Thyroid gland (tissue), 4 donors: ENCODE data around the gene IGFBPL1. TPM values are rescaled to one million over a fixed set of nuclear protein-coding genes. Genes with fewer than 3 reads are reported as not detected.

ENCODE experiments used
- DNase-seq, 2 donors: peaks; one replicate each; pipeline ENCODE4 v3.0.0-alpha.2; 2019
- H3K27ac ChIP-seq, 3 donors: fragments of 200-600 bp; sonication (generic); 1 replicate in 2 of 3; 2 replicates in 1 of 3; pipeline ENCODE4 v1.5.1; 2016 to 2019; ENCODE audit warnings: mild to moderate bottlenecking in 1 of 3, moderate library complexity in 1 of 3
- H3K27me3 ChIP-seq: fragments of 200-600 bp; sonication (generic); one replicate; pipeline ENCODE4 v1.5.1; 2019
- H3K36me3 ChIP-seq, 2 donors: fragments of 200-600 bp; sonication (generic); one replicate each; pipeline ENCODE4 v1.5.1; 2016 to 2019
- H3K4me1 ChIP-seq, 2 donors: fragments of 200-600 bp; sonication (generic); one replicate each; pipeline ENCODE4 v1.5.1; 2017 to 2019
- H3K4me3 ChIP-seq, 3 donors: fragments of 200-600 bp; sonication (generic); replicated peaks in 1 of 3; 1 replicate in 2 of 3; 2 replicates in 1 of 3; pipeline ENCODE4 v1.5.1; 2016; ENCODE audit warnings: mild to moderate bottlenecking in 1 of 3
- H3K9me3 ChIP-seq: fragments of 200-600 bp; sonication (generic); one replicate; pipeline ENCODE4 v1.5.1; 2017
- CTCF ChIP-seq, 6 experiments: fragments of 200-600 bp in 3 of 6; fragments of 450-650 bp in 3 of 6; sonication (generic) in 3 of 6; IDR thresholded peaks; one replicate each; pipeline ENCODE4 v1.5.1; 2016 to 2019; ENCODE audit warnings: antibody characterized with exemption in 6 of 6, mild to moderate bottlenecking in 2 of 6, inconsistent platforms in 1 of 6, moderate library complexity in 1 of 6
- POLR2A ChIP-seq, 2 donors: fragments of 450-650 bp; IDR thresholded peaks; one replicate each; pipeline ENCODE4 v1.6.1; 2017; ENCODE audit warnings: antibody characterized with exemption in 2 of 2, mild to moderate bottlenecking in 2 of 2, moderate library complexity in 1 of 2
- WGBS, 2 donors: methylation state at CpG; one replicate each; pipeline ENCODE4 v1.1.5; 2017; 5-methylcytosine and 5-hydroxymethylcytosine counted together
- intact Hi-C: fragments of 100-400 bp; cut with DNase I; formaldehyde crosslinking; loops from one replicate; pipeline ENCODE4 v1.15.1; 2023
- total RNA-seq, 4 donors: library from RNA; depleted of rRNA; stranded (reverse); fragments of >200 nt; gene quantifications; one replicate each; pipeline ENCODE4 v1.2.3, GENCODE V29; 2016

Gene IGFBPL1
- total RNA-seq, 4 donors from 2014 or later, result 20.3 to 116 (median 29.1) TPM

DNA sequence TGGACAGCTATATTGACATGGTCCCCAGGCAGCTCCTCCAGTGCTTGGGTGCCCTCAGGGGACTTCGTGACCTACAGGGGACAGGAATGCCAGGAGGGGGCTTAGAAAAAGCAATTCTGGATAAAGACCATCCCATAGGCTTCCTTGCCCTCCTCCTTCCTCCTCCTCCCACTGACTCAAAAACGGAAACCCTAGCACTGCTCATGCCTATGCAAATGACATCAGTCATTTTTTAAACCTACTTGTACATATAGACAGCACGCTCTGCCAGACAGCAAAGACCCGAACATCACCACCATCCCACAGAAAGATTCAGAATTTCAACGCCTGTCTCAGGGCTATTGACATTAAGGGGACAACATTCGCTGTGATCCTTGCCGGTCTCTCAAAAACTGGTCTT, 11.0 kb downstream of the IGFBPL1 start:
- no peaks in the 10 kb centered on the region for H3K27me3 ChIP-seq
- no peaks in the 10 kb centered on the region for H3K36me3 ChIP-seq
- H3K4me1 ChIP-seq, result peaks cover 18 to 23% of the 10 kb centered on the region in 2 donors
- no peaks in the 10 kb centered on the region for H3K9me3 ChIP-seq
- intact Hi-C loops, result no loop called here
- WGBS, 2 donors, result 80 to 88% methylated on average over 7 of the region's 7 CpGs
- H3K4me3 ChIP-seq, result no peak overlapping the region
- no peak overlapping the region for H3K27ac ChIP-seq
- no peak for TF ChIP-seq POLR2A (IDR thresholded peaks at IDR 0.05)
- no peak for TF ChIP-seq CTCF (IDR thresholded peaks at IDR 0.05)
- DNase-seq, result no peak

GRCh38 chr9:38412751-38413150, 11.5 kb downstream of the IGFBPL1 start:
- intact Hi-C loops, result no loop called here
- DNase-seq, result no peak
- no peak overlapping the region for H3K4me3 ChIP-seq
- no peaks in the 10 kb centered on the region for H3K27me3 ChIP-seq
- no peak overlapping the region for H3K27ac ChIP-seq
- peaks cover 13 to 18% of the 10 kb centered on the region in 2 donors for H3K4me1 ChIP-seq
- WGBS, 2 donors, result 79 to 89% methylated on average over 6 of the region's 6 CpGs
- TF ChIP-seq CTCF (IDR thresholded peaks at IDR 0.05) (no peak), POLR2A (IDR thresholded peaks at IDR 0.05) (no peak)
- H3K36me3 ChIP-seq, result no peaks in the 10 kb centered on the region
- H3K9me3 ChIP-seq, result no peaks in the 10 kb centered on the region

DNA sequence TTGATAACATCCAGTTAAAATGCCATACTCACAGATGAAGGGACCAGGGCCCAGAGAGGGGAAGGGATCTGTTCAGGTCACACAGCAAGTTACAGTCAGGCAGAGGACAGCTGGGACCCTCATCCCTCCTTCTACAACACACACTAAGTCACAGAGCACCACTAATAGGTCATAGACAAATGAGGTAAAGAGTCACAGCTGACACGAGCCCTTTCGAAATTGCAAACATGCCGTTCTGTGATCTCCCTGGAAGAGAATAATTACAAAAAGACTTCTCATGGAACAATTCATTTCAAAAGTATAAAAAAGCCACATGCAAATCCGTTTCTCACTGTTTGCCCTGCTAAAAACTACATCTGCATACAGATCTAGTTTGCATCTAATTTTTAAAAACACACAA, 15.5 kb downstream of the IGFBPL1 start:
- no peaks in the 10 kb centered on the region for H3K27me3 ChIP-seq
- no peak for DNase-seq
- no peak overlapping the region for H3K4me3 ChIP-seq
- intact Hi-C loops, result no loop called here
- H3K27ac ChIP-seq, result no peak overlapping the region
- TF ChIP-seq POLR2A (IDR thresholded peaks at IDR 0.05) (no peak), CTCF (IDR thresholded peaks at IDR 0.05) (no peak)
- H3K36me3 ChIP-seq, result no peaks in the 10 kb centered on the region
- WGBS, 2 donors, result 57 to 64% methylated on average over 4 of the region's 4 CpGs
- H3K9me3 ChIP-seq, result no peaks in the 10 kb centered on the region
- H3K4me1 ChIP-seq, result peaks cover 26 to 35% of the 10 kb centered on the region in 2 donors

DNA sequence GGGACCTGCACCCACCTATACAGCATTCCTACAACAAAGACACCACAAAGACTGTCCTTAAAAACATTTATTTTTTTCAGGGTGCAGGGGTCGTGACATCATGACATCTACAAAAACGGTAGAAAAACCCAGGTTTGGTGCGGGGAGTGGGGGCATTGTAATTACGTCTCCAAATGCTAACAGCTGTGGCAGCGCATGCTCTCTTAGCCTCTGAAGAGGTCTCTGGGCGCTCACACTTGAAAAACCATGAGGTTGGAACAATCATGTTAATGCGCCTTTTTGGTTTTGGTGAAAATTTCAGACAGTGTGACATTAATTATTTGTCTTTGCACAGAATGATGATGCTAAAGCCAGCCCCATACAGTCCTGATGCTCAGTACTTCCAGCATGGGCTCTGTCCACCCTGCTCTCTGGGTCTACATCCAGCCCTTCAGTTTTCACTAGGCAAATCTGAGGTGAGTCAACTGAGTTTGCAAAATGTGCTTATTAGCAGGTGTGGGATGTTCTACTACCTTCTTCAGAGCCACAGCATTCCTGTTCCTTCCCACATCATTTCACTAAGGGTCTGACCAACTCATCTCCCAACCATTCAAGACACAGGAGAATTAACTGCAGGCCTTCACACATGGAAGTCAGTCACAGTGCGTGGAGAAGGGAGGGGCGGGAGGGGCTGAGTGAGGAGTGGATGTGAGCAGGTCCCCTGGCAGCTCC, 17.6 kb downstream of the IGFBPL1 start:
- intact Hi-C loops, result no loop called here

More for the DNA sequence above, 17.6 kb downstream of the IGFBPL1 start:
- H3K4me1 ChIP-seq, result peaks cover 26 to 35% of the 10 kb centered on the region in 2 donors
- no peaks in the 10 kb centered on the region for H3K9me3 ChIP-seq
- no peaks in the 10 kb centered on the region for H3K36me3 ChIP-seq
- H3K27me3 ChIP-seq, result no peaks in the 10 kb centered on the region
- peak overlapping the region in 2 of 3 donors; percentile 23 to 38 for H3K27ac ChIP-seq
- H3K4me3 ChIP-seq, result no peak overlapping the region
- WGBS, 2 donors, result 22 to 52% methylated on average over 9 of the region's 9 CpGs
- peak; percentile 52 to 54 for DNase-seq
- TF ChIP-seq POLR2A (IDR thresholded peaks at IDR 0.05) (no peak), CTCF (IDR thresholded peaks at IDR 0.05) (no peak)
